ENCODE measurements around the gene RASSF8.

GRCh38 chr12:25990495-25990894, 32.0 kb downstream of the RASSF8 start:
- TF ChIP-seq CTCF (IDR thresholded peaks at IDR 0.05) (no peak), POLR2AphosphoS5 (IDR thresholded peaks at IDR 0.05) (no peak), EP300 (IDR thresholded peaks at IDR 0.05) (no peak), POLR2A (IDR thresholded peaks at IDR 0.05) (no peak)
